Type B pancreatic cell (in vitro differentiated cells): ENCODE results near the gene PIP4K2B. TPM values are rescaled to one million over a fixed set of nuclear protein-coding genes. Genes with fewer than 3 reads are reported as not detected.

ENCODE experiments used
- DNase-seq: peaks from one replicate; pipeline ENCODE4 v3.0.0; 2021; ENCODE audit warnings: mixed read lengths; ENCODE audit not compliant: unreplicated experiment; ENCODE audit errors: extremely low spot score
- H3K27ac Mint-ChIP-seq: 2 replicates; pipeline ENCODE4 v1.8.0; 2021; ENCODE audit warnings: mild to moderate bottlenecking, mixed read lengths
- H3K27me3 Mint-ChIP-seq: 2 replicates; pipeline ENCODE4 v1.8.0; 2021; ENCODE audit warnings: mixed read lengths
- H3K36me3 Mint-ChIP-seq: 2 replicates; pipeline ENCODE4 v1.8.0; 2021; ENCODE audit warnings: mixed read lengths
- H3K4me1 Mint-ChIP-seq: one replicate; pipeline ENCODE4 v1.8.0; 2021; ENCODE audit warnings: mixed read lengths; ENCODE audit not compliant: unreplicated experiment
- H3K4me3 Mint-ChIP-seq: 2 replicates; pipeline ENCODE4 v1.8.0; 2021; ENCODE audit warnings: mild to moderate bottlenecking, mixed read lengths
- H3K9me3 Mint-ChIP-seq: 2 replicates; pipeline ENCODE4 v1.8.0; 2021; ENCODE audit warnings: mixed read lengths
- CTCF ChIP-seq: fragments of 200-600 bp; sonication (generic); conservative IDR thresholded peaks from 2 replicates; pipeline ENCODE4 v1.5.0; 2021; ENCODE audit warnings: antibody characterized with exemption, mild to moderate bottlenecking
- total RNA-seq: library from RNA; stranded (reverse); gene quantifications from 2 replicates; pipeline ENCODE4 v1.2.1, GENCODE V29; 2021; ENCODE audit warnings: low replicate concordance

The PIP4K2B gene
- total RNA-seq, 1 donor from 2014 or later, result 72.6 TPM

GRCh38 chr17:38768417-38768816 lies 30.9 kb downstream of the PIP4K2B start:
- Mint-ChIP-seq H3K4me3 (no peak overlapping the region), H3K4me1 (no peaks in the 10 kb centered on the region), H3K27me3 (no peaks in the 10 kb centered on the region), H3K27ac (no peak overlapping the region), H3K36me3 (peaks cover 16% of the 10 kb centered on the region), H3K9me3 (no peaks in the 10 kb centered on the region)
- TF ChIP-seq CTCF, result no peak
- DNase-seq, result no peak

- no peak for TF ChIP-seq CTCF
- H3K27ac Mint-ChIP-seq, result peak overlapping the region; percentile 27
- no peaks in the 10 kb centered on the region for H3K4me1 Mint-ChIP-seq
- DNase-seq, result no peak
- H3K4me3 Mint-ChIP-seq, result no peak overlapping the region
- no peaks in the 10 kb centered on the region for H3K27me3 Mint-ChIP-seq
- H3K9me3 Mint-ChIP-seq, result no peaks in the 10 kb centered on the region
- peaks cover 13% of the 10 kb centered on the region for H3K36me3 Mint-ChIP-seq
These were observed 33.0 kb downstream of the PIP4K2B start for GRCh38 chr17:38766341-38766740.

- H3K27ac Mint-ChIP-seq, result no peak overlapping the region
- H3K4me1 Mint-ChIP-seq, result no peaks in the 10 kb centered on the region
- H3K4me3 Mint-ChIP-seq, result no peak overlapping the region
- TF ChIP-seq CTCF, result no peak
- DNase-seq, result no peak
- no peaks in the 10 kb centered on the region for H3K27me3 Mint-ChIP-seq
- H3K9me3 Mint-ChIP-seq, result no peaks in the 10 kb centered on the region
- H3K36me3 Mint-ChIP-seq, result peaks cover 15% of the 10 kb centered on the region
These were observed 37.1 kb downstream of the PIP4K2B start for GRCh38 chr17:38762231-38762630.

- Mint-ChIP-seq H3K4me1 (no peaks in the 10 kb centered on the region), H3K4me3 (no peak overlapping the region), H3K9me3 (no peaks in the 10 kb centered on the region), H3K27me3 (no peaks in the 10 kb centered on the region), H3K36me3 (peaks cover 15% of the 10 kb centered on the region), H3K27ac (peak overlapping the region; percentile 69)
- no peak for DNase-seq
- TF ChIP-seq CTCF, result peak; percentile 62
These were observed 37.7 kb downstream of the PIP4K2B start for GRCh38 chr17:38761612-38762011.

DNA sequence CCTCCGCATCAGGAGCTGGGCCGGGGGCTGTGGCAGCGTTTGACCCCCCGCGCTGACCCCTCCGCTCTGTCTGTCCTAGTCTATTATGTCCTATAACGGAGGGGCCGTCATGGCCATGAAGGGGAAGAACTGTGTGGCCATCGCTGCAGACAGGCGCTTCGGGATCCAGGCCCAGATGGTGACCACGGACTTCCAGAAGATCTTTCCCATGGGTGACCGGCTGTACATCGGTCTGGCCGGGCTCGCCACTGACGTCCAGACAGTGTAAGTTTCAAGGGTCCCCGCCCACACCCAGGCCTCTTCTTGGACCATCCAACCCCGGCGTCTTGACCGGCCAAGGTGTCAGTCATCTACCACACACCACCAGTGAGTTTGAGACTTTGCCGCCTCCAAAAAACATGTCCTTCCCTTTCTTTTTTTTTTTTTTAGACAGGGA lies 46.3 kb downstream of the PIP4K2B start:
- H3K36me3 Mint-ChIP-seq, result peaks cover 15% of the 10 kb centered on the region
- H3K4me3 Mint-ChIP-seq, result peak overlapping the region; percentile 99
- no peaks in the 10 kb centered on the region for H3K9me3 Mint-ChIP-seq
- H3K27ac Mint-ChIP-seq, result peak overlapping the region; percentile 90
- peaks cover 20% of the 10 kb centered on the region for H3K4me1 Mint-ChIP-seq
- no peak for DNase-seq
- no peak for TF ChIP-seq CTCF
- peaks cover 13% of the 10 kb centered on the region for H3K27me3 Mint-ChIP-seq
